GM21381 (cell line): ENCODE data around the gene COX8C.
"Not testable (repeated sequence)": the region's sequence is repeated elsewhere in the genome, so short reads cannot be mapped to it uniquely, and the experiment has no call there.

Experiments used
- ATAC-seq: cut with Tn5 transposase; IDR thresholded peaks from one replicate; pipeline ENCODE4 v1.9.1; 2021; ENCODE audit warnings: mild to moderate bottlenecking, moderate library complexity; ENCODE audit not compliant: unreplicated experiment

The COX8C gene

GRCh38 chr14:93368996-93369712, 22.2 kb downstream of the COX8C start:
- ATAC-seq, result peak; percentile 23

- ATAC-seq, result peak; percentile 93
Measured at GRCh38 chr14:93369713-93370266, 22.8 kb downstream of the COX8C start.

GRCh38 chr14:93375673-93376156, 28.7 kb downstream of the COX8C start:
- ATAC-seq, result peak; percentile 94

GRCh38 chr14:93379831-93380230, 32.8 kb downstream of the COX8C start:
- ATAC-seq, result no peak

GRCh38 chr14:93381644-93382043, 34.7 kb downstream of the COX8C start:
- ATAC-seq, result peak; percentile 58

- not testable (repeated sequence) for ATAC-seq
Measured at GRCh38 chr14:93384256-93384655, 37.3 kb downstream of the COX8C start.

GRCh38 chr14:93395231-93395630, 48.2 kb downstream of the COX8C start:
- no peak for ATAC-seq

- no peak for ATAC-seq
Measured at GRCh38 chr14:93396456-93396855, 49.5 kb downstream of the COX8C start.
